OCI-LY1 (cell line): ENCODE results near the gene EPHA7.

Experiments
- H2AFZ ChIP-seq: fragments of 200-600 bp; sonication (generic), shearing (Covaris generic); 2 replicates; pipeline ENCODE4 v1.6.0; 2014; ENCODE audit warnings: antibody characterized with exemption, mild to moderate bottlenecking, low read length
- H3F3A ChIP-seq: fragments of 200-600 bp; sonication (generic), shearing (Covaris generic); 2 replicates; pipeline ENCODE4 v1.6.0; 2014; ENCODE audit warnings: mild to moderate bottlenecking, antibody characterized with exemption, low read length, moderate library complexity; ENCODE audit not compliant: insufficient read depth
- H3K27ac ChIP-seq: fragments of 200-600 bp; sonication (generic); 2 replicates; pipeline ENCODE4 v1.5.1; 2014; ENCODE audit warnings: low read length, mixed run types, mild to moderate bottlenecking, low read depth; ENCODE audit not compliant: poor library complexity, severe bottlenecking
- H3K27me3 ChIP-seq: fragments of 200-600 bp; sonication (generic); 2 replicates; pipeline ENCODE4 v1.6.0; 2014; ENCODE audit warnings: antibody characterized with exemption, mild to moderate bottlenecking, low read length, moderate library complexity; ENCODE audit not compliant: insufficient read depth
- H3K36me3 ChIP-seq: fragments of 200-600 bp; sonication (generic); 2 replicates; pipeline ENCODE4 v1.6.1; 2014; ENCODE audit warnings: mild to moderate bottlenecking, antibody characterized with exemption, low read length, moderate library complexity, mixed read lengths; ENCODE audit not compliant: insufficient read depth
- H3K4me1 ChIP-seq: fragments of 200-600 bp; sonication (generic); 2 replicates; pipeline ENCODE4 v1.5.1; 2014; ENCODE audit warnings: mild to moderate bottlenecking, low read length, moderate library complexity; ENCODE audit not compliant: insufficient read depth, severe bottlenecking
- H3K4me2 ChIP-seq: fragments of 200-600 bp; sonication (generic), shearing (Covaris generic); 2 replicates; pipeline ENCODE4 v1.6.1; 2014; ENCODE audit warnings: low read length
- H3K4me3 ChIP-seq: fragments of 200-600 bp; sonication (generic); 2 replicates; pipeline ENCODE4 v1.5.1; 2014; ENCODE audit warnings: low read length, low read depth, mild to moderate bottlenecking, mixed read lengths; ENCODE audit not compliant: poor library complexity, severe bottlenecking
- H3K79me2 ChIP-seq: fragments of 200-600 bp; shearing (Covaris generic); 2 replicates; pipeline ENCODE4 v1.6.1; 2016; ENCODE audit warnings: mixed run types, low read length, mixed read lengths; ENCODE audit not compliant: insufficient read depth
- H3K9ac ChIP-seq: fragments of 200-600 bp; sonication (generic), shearing (Covaris generic); 2 replicates; pipeline ENCODE4 v1.6.1; 2014; ENCODE audit warnings: mild to moderate bottlenecking, low read length, mixed read lengths
- H3K9me2 ChIP-seq: fragments of 200-600 bp; sonication (generic), shearing (Covaris generic); 2 replicates; pipeline ENCODE4 v1.6.1; 2014; ENCODE audit warnings: low read depth, mild to moderate bottlenecking, low read length, mixed read lengths
- H3K9me3 ChIP-seq: fragments of 200-600 bp; shearing (Covaris generic); 2 replicates; pipeline ENCODE4 v1.6.1; 2014; ENCODE audit warnings: low read length, mixed read lengths
- H4K20me1 ChIP-seq: fragments of 200-600 bp; sonication (generic), shearing (Covaris generic); 2 replicates; pipeline ENCODE4 v1.6.0; 2016; ENCODE audit warnings: mild to moderate bottlenecking, low read length; ENCODE audit not compliant: insufficient read depth
- CTCF ChIP-seq: fragments of 200-600 bp; sonication (generic), shearing (Covaris generic); IDR thresholded peaks from 2 replicates; pipeline ENCODE4 v1.5.1; 2017; ENCODE audit warnings: mild to moderate bottlenecking, antibody characterized with exemption, low read length, moderate library complexity, mixed read lengths
- EZH2 ChIP-seq: fragments of 200-600 bp; sonication (generic), shearing (Covaris generic); IDR thresholded peaks from 2 replicates; pipeline ENCODE4 v1.8.0; 2017; ENCODE audit warnings: borderline replicate concordance, mixed run types, mild to moderate bottlenecking, antibody characterized with exemption, low read length, moderate library complexity, mixed read lengths

Gene EPHA7

GRCh38 chr6:93419304-93420162 lies at the start of gene EPHA7:
EPHA7 (minus strand) TSS chr6:93419559; CDS start chr6:93419341, 218 bp downstream.
- Histone ChIP-seq H3K79me2 (no peaks in the 10 kb centered on the region), H3K9me3 (no peaks in the 10 kb centered on the region), H3K27ac (no peak within 1 kb of the TSS), H3K9me2 (no peaks in the 10 kb centered on the region), H2AFZ (no peak within 1 kb of the TSS), H3K36me3 (no peaks in the 10 kb centered on the region), H3K9ac (no peak within 1 kb of the TSS), H3F3A (no peaks in the 10 kb centered on the region), H3K27me3 (no peaks in the 10 kb centered on the region), H3K4me1 (no peaks in the 10 kb centered on the region), H3K4me2 (no peak within 1 kb of the TSS), H3K4me3 (no peak within 1 kb of the TSS), H4K20me1 (no peaks in the 10 kb centered on the region)
- no peak for TF ChIP-seq CTCF
- TF ChIP-seq EZH2: no peak

- Histone ChIP-seq H3K4me1 (no peaks in the 10 kb centered on the region), H4K20me1 (no peaks in the 10 kb centered on the region), H3K4me3 (no peak overlapping the region), H3K27ac (no peak overlapping the region), H3K36me3 (no peaks in the 10 kb centered on the region), H3K27me3 (no peaks in the 10 kb centered on the region), H3F3A (no peaks in the 10 kb centered on the region), H3K4me2 (no peak overlapping the region), H3K9ac (no peak overlapping the region), H3K9me3 (no peaks in the 10 kb centered on the region), H3K79me2 (no peaks in the 10 kb centered on the region), H3K9me2 (no peaks in the 10 kb centered on the region), H2AFZ (no peak overlapping the region)
- no peak for TF ChIP-seq CTCF
- TF ChIP-seq EZH2: no peak
These were observed 48.9 kb upstream of the EPHA7 start for GRCh38 chr6:93468291-93468690.

- H3K27ac ChIP-seq: no peak overlapping the region
- no peaks in the 10 kb centered on the region for H3F3A ChIP-seq
- H3K9ac ChIP-seq: no peak overlapping the region
- H4K20me1 ChIP-seq: no peaks in the 10 kb centered on the region
- no peaks in the 10 kb centered on the region for H3K9me3 ChIP-seq
- TF ChIP-seq EZH2: no peak
- no peak for TF ChIP-seq CTCF
- no peak overlapping the region for H2AFZ ChIP-seq
- no peaks in the 10 kb centered on the region for H3K9me2 ChIP-seq
- no peaks in the 10 kb centered on the region for H3K4me1 ChIP-seq
- no peak overlapping the region for H3K4me3 ChIP-seq
- no peak overlapping the region for H3K4me2 ChIP-seq
- no peaks in the 10 kb centered on the region for H3K36me3 ChIP-seq
- H3K27me3 ChIP-seq: no peaks in the 10 kb centered on the region
- H3K79me2 ChIP-seq: no peaks in the 10 kb centered on the region
These were observed 35.2 kb upstream of the EPHA7 start for GRCh38 chr6:93454533-93454932.
